Neural progenitor cell (in vitro differentiated cells): Measurements from ENCODE around the gene CEP44. TPM values are rescaled to one million over a fixed set of nuclear protein-coding genes. Genes with fewer than 3 reads are reported as not detected.

Experiments
- DNase-seq: peaks from one replicate; pipeline ENCODE4 v3.0.0-alpha.2; 2016; ENCODE audit warnings: low spot score
- H2AFZ ChIP-seq: fragments of 200-600 bp; sonication (generic); replicated peaks from 2 replicates; pipeline ENCODE4 v1.6.1; 2016; ENCODE audit warnings: antibody characterized with exemption
- H3F3A ChIP-seq: fragments of 200-600 bp; sonication (generic); 2 replicates; pipeline ENCODE4 v1.6.1; 2016; ENCODE audit warnings: antibody characterized with exemption, low read depth
- H3K27ac ChIP-seq: fragments of 200-600 bp; sonication (generic); 2 replicates; pipeline ENCODE4 v1.5.1; 2016; ENCODE audit warnings: mild to moderate bottlenecking
- H3K27me3 ChIP-seq: fragments of 200-600 bp; sonication (generic); 2 replicates; pipeline ENCODE4 v1.6.1; 2016; ENCODE audit warnings: mild to moderate bottlenecking, moderate library complexity
- H3K36me3 ChIP-seq: fragments of 200-600 bp; sonication (generic); 2 replicates; pipeline ENCODE4 v1.5.1; 2016
- H3K4me1 ChIP-seq: fragments of 200-600 bp; sonication (generic); 2 replicates; pipeline ENCODE4 v1.6.1; 2016; ENCODE audit warnings: mixed run types
- H3K4me2 ChIP-seq: fragments of 200-600 bp; sonication (generic); 2 replicates; pipeline ENCODE4 v1.6.1; 2016
- H3K4me3 ChIP-seq: fragments of 200-600 bp; sonication (generic); 2 replicates; pipeline ENCODE4 v1.5.1; 2016
- H3K79me2 ChIP-seq: fragments of 200-600 bp; sonication (generic); 2 replicates; pipeline ENCODE4 v1.6.1; 2016; ENCODE audit warnings: low read depth
- H3K9ac ChIP-seq: fragments of 200-600 bp; sonication (generic); 2 replicates; pipeline ENCODE4 v1.6.1; 2016
- H3K9me3 ChIP-seq: fragments of 200-600 bp; sonication (generic); 2 replicates; pipeline ENCODE4 v1.5.1; 2016; ENCODE audit warnings: low read depth
- H4K20me1 ChIP-seq: fragments of 200-600 bp; sonication (generic); 2 replicates; pipeline ENCODE4 v1.6.1; 2016; ENCODE audit warnings: low read depth
- H3K27ac Mint-ChIP-seq: 3 replicates; pipeline ENCODE4 v1.8.0; 2021; ENCODE audit warnings: mixed read lengths
- H3K27me3 Mint-ChIP-seq: 2 replicates; pipeline ENCODE4 v1.8.0; 2022; ENCODE audit warnings: low read depth, mild to moderate bottlenecking, inconsistent platforms, moderate library complexity, mixed read lengths; ENCODE audit not compliant: insufficient read depth
- H3K36me3 Mint-ChIP-seq: 3 replicates; pipeline ENCODE4 v1.8.0; 2021; ENCODE audit warnings: mixed read lengths
- H3K4me1 Mint-ChIP-seq: 3 replicates; pipeline ENCODE4 v1.8.0; 2021; ENCODE audit warnings: mixed read lengths
- H3K4me3 Mint-ChIP-seq: 3 replicates; pipeline ENCODE4 v1.8.0; 2021; ENCODE audit warnings: mild to moderate bottlenecking, moderate library complexity, mixed read lengths
- H3K9me3 Mint-ChIP-seq: 3 replicates; pipeline ENCODE4 v1.8.0; 2020; ENCODE audit warnings: mixed read lengths
- EZH2 ChIP-seq: fragments of 200-600 bp; sonication (generic); IDR thresholded peaks from 2 replicates; pipeline ENCODE4 v1.6.1; 2017; ENCODE audit warnings: antibody characterized with exemption, mild to moderate bottlenecking, moderate library complexity
- EZH2phosphoT487 ChIP-seq: fragments of 200-600 bp; sonication (generic); IDR thresholded peaks from 2 replicates; pipeline ENCODE4 v1.6.1; 2017; ENCODE audit warnings: antibody characterized with exemption
- total RNA-seq: library from RNA; depleted of rRNA; stranded (reverse); fragments of >200 nt; gene quantifications from 2 replicates; pipeline ENCODE4 v1.2.3, GENCODE V29; 2015; ENCODE audit warnings: low replicate concordance
- TF ChIP-seq, protein P1 (sequence below): fragments of 200-600 bp; sonication (generic); IDR thresholded peaks from 2 replicates; pipeline ENCODE4 v1.5.1; 2017; ENCODE audit warnings: antibody characterized with exemption, mild to moderate bottlenecking

Gene CEP44
- total RNA-seq, 1 donor from 2014 or later: 76.1 TPM

DNA sequence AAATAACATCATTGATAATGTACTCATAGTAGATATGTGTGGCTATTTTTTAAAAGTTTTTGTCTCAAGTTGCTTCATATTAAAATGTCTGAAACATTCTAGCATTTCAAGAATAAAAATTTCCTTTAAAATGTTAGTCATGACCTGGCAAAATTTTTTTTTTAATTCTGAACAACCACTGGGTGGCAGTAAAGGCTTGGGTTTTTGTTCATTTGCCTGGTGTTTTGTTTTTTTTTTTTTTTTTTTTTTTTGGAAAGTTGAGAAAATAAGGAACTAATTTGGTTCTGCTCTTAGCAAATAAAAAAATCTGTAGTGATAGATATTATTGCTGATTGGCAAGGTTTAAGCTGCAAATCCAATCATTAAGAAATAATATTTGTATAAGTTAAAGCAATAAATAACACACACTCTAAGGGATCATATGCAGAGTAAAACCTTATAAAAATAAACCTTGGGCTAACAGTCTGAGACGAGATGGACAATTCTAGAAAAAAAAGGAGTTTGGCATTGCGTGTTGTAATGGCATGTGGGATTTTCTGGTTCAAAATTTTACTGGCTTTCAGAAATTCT, 81.4 kb downstream of the CEP44 start:
- Mint-ChIP-seq H3K4me1 (no peaks in the 10 kb centered on the region), H3K36me3 (no peaks in the 10 kb centered on the region), H3K4me3 (no peak overlapping the region), H3K27me3 (no peaks in the 10 kb centered on the region), H3K9me3 (peaks cover 3% of the 10 kb centered on the region), H3K27ac (no peak overlapping the region)
- Histone ChIP-seq H2AFZ (no peak overlapping the region), H3K27me3 (no peaks in the 10 kb centered on the region), H3K9me3 (peaks cover 7% of the 10 kb centered on the region), H3F3A (no peaks in the 10 kb centered on the region), H4K20me1 (no peaks in the 10 kb centered on the region), H3K27ac (no peak overlapping the region), H3K4me2 (no peak overlapping the region), H3K4me3 (no peak overlapping the region), H3K9ac (no peak overlapping the region), H3K36me3 (no peaks in the 10 kb centered on the region), H3K79me2 (no peaks in the 10 kb centered on the region), H3K4me1 (no peaks in the 10 kb centered on the region)
- no peak for TF ChIP-seq EZH2phosphoT487
- TF ChIP-seq, protein P1, sequence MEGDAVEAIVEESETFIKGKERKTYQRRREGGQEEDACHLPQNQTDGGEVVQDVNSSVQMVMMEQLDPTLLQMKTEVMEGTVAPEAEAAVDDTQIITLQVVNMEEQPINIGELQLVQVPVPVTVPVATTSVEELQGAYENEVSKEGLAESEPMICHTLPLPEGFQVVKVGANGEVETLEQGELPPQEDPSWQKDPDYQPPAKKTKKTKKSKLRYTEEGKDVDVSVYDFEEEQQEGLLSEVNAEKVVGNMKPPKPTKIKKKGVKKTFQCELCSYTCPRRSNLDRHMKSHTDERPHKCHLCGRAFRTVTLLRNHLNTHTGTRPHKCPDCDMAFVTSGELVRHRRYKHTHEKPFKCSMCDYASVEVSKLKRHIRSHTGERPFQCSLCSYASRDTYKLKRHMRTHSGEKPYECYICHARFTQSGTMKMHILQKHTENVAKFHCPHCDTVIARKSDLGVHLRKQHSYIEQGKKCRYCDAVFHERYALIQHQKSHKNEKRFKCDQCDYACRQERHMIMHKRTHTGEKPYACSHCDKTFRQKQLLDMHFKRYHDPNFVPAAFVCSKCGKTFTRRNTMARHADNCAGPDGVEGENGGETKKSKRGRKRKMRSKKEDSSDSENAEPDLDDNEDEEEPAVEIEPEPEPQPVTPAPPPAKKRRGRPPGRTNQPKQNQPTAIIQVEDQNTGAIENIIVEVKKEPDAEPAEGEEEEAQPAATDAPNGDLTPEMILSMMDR: peak; percentile 71
- DNase-seq: peak; percentile 46

DNA sequence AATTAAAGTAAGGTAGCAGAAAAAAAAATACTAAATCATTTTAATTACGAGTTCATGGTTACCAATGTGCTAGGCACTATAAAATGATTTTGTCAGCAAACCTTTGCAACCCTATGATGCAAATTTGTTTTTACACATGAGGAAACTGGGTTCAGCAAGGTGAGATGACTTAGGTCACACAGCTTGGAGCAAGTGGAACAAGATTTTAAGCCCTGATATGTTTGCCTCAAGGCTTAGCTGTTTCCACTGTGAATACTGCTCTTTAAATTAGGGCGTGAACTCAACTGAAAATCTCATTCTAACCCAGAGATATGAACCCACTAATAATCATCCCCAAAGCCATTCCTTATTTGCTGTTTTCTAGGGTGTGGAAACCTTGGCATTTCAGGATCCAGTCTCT, 86.3 kb downstream of the CEP44 start:
- Histone ChIP-seq H2AFZ (no peak overlapping the region), H3K4me2 (no peak overlapping the region), H3K4me3 (no peak overlapping the region), H3K79me2 (no peaks in the 10 kb centered on the region), H3K36me3 (no peaks in the 10 kb centered on the region), H4K20me1 (no peaks in the 10 kb centered on the region), H3K27me3 (no peaks in the 10 kb centered on the region), H3K27ac (no peak overlapping the region), H3F3A (no peaks in the 10 kb centered on the region), H3K4me1 (no peaks in the 10 kb centered on the region), H3K9me3 (peaks cover 7% of the 10 kb centered on the region), H3K9ac (no peak overlapping the region)
- TF ChIP-seq, protein P1: no peak
- no peak for TF ChIP-seq EZH2
- TF ChIP-seq EZH2phosphoT487: no peak
- no peaks in the 10 kb centered on the region for H3K9me3 Mint-ChIP-seq
- DNase-seq: no peak
- peaks cover 3% of the 10 kb centered on the region for H3K27me3 Mint-ChIP-seq
- no peaks in the 10 kb centered on the region for H3K4me1 Mint-ChIP-seq
- no peaks in the 10 kb centered on the region for H3K36me3 Mint-ChIP-seq
- H3K27ac Mint-ChIP-seq: no peak overlapping the region
- no peak overlapping the region for H3K4me3 Mint-ChIP-seq

DNA sequence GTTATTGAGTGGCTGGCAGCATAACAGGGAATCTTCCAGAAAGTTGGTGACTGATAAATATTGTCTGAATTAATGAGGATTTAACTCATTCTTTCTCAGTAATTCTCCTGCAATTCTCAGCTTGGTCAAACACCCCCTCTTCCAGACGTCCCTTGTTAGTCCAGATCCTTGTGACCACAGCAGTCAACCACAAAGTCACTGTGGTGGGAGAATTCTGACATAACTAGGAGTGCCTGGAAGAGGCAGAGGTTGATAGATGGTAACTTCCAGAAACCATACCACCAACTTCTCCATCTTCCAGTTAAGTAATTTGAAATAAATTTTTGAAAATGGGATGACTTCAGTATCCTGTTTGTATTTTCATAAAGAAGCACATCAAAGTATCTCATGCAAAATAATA, 90.1 kb downstream of the CEP44 start:
- H3K4me1 Mint-ChIP-seq: no peaks in the 10 kb centered on the region
- H3K27me3 ChIP-seq: no peaks in the 10 kb centered on the region
- peaks cover 3% of the 10 kb centered on the region for H3K27me3 Mint-ChIP-seq
- H2AFZ ChIP-seq: no peak overlapping the region
- no peaks in the 10 kb centered on the region for H3K9me3 ChIP-seq
- H3K27ac Mint-ChIP-seq: no peak overlapping the region
- H3K79me2 ChIP-seq: no peaks in the 10 kb centered on the region
- DNase-seq: no peak
- H3K4me3 Mint-ChIP-seq: no peak overlapping the region
- H3K4me2 ChIP-seq: no peak overlapping the region
- no peaks in the 10 kb centered on the region for H3F3A ChIP-seq
- TF ChIP-seq EZH2 (no peak), EZH2phosphoT487 (no peak)
- TF ChIP-seq, protein P1: no peak
- no peaks in the 10 kb centered on the region for H3K36me3 ChIP-seq
- H3K27ac ChIP-seq: no peak overlapping the region
- no peak overlapping the region for H3K9ac ChIP-seq
- H3K4me1 ChIP-seq: no peaks in the 10 kb centered on the region
- H3K36me3 Mint-ChIP-seq: no peaks in the 10 kb centered on the region
- no peaks in the 10 kb centered on the region for H3K9me3 Mint-ChIP-seq
- no peak overlapping the region for H3K4me3 ChIP-seq
- H4K20me1 ChIP-seq: no peaks in the 10 kb centered on the region
